ENCODE measurements around the gene KCNN3.

Gene KCNN3

DNA sequence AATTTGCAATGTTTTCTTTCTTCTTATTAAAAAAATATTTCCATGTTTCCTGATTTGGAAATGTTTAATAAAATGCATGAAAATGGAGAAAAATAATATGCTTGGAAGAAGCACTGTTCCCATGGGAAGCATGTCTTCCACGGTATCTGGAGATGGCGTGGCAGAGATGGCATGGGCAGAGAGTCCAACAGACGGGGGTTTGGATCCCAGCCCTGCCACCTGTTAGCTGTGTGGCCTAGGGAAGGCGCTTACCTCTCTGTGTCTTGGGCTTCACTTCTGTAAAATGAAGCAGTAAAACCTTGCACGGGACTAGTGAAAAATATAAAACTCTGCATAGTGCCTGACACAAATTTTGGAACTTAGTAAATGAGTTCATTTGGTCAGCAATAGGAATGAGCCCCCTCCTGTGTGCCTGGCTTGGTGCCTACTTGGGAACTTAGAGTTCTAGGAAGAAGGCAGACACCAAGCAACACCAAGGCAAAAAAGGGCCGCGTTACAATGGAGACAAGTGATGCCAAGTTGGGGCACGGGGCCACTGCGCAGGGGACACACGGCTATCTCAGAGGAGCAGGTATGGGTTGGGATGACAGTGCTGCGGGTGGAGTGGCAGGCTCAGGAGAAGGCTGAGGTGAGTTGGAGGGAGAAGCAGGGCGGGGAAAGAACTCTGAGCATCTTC is 124.2 kb downstream of the KCNN3 start:
- DNase-seq, result no peak

DNA sequence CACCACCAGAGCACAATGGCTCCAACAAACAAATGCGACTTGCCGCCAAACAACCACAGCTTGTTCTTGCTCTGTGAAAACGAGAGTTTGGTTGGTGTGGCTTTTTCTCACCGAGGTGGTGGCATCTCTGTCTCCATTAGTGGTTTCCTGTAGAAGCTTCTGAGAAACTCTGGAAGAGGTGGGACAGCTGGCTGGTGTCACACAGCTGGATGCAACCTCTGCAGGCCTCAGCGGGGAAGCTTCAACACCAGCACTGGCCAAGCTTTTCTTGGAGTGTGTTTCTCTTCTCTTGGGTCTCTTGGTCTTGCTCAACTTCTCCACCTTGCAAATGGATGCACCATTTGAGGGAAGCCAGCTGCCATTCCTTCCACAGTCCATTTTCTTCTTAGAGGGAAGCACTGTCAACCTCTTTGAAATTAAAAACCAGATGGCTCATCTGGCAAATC is 124.8 kb downstream of the KCNN3 start:
- DNase-seq, result no peak

DNA sequence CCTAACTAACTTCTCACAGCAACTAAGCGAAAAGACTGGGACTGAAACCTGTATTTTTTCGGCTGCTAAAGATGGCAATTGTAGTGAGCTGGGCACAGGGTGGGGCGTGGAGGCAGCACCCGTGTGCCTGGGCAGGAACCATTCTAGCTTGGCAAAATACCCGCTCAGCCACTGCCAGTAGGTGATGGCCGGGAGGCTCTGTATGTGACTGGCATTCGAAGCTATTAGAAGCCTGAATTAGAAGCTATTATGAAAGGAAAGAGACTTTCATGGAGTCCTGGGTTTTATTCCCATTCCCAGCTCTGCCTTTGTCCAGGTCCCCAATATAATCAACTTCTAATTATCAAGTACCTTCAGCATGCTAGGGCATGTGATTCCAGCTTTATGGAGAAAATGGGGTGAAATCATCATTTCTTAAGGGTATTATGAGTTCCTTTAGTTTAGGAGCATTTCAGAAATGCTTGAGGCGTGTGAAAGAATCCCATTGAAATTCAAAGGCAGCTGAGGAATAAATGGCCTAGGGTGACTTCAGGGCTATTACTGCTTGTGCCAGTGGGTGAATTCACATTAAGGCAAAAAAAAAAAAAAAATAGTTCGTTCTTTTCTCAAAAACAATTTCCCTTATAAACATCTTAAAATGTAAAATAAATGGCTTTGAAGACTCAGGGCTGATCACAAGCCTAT is 125.6 kb downstream of the KCNN3 start:
- no peak for DNase-seq

DNA sequence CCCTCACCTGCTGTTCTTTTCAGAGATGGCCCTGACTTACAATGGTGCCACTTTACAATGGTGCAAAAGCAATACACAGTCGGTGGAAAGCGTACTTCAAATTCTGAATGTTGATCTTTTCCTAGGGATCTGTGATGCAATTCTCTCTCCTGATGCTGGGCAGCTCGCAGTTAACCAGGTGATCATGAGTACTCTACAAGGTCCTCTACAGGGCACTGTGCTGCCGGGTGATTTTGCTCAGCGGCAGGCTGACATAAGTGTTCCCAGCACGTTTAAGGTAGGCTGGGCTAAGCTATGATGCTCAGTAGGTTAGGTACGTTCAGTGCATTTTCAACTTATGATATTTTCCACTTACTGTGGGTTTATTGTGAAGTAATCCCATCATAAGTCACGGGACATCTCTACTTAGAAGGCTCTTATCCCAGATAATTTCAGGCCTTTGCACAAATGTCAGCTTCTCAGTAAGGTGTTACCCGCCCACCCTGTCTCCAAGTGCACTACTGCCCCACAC is 126.5 kb downstream of the KCNN3 start:
- no peak for DNase-seq

DNA sequence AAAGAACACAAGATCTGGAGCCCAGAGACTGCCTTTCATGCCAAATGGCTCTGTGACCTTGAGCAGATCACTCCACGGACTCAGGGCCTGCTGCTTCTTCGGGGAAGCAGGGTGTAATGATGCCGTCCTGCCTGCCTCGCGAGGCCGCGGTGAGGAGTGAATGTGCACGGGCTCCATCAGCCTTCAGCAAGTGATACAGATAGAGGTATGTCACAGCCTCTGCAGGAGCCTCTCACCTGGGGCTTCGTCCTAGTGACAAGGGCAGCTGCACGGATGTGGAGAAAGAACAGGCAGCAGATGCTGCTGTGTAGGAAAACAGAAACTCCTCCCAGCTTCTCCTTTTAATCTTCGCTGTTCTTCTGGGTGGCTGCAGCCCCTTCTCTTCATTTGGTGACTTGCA is 127.5 kb downstream of the KCNN3 start:
- no peak for DNase-seq

DNA sequence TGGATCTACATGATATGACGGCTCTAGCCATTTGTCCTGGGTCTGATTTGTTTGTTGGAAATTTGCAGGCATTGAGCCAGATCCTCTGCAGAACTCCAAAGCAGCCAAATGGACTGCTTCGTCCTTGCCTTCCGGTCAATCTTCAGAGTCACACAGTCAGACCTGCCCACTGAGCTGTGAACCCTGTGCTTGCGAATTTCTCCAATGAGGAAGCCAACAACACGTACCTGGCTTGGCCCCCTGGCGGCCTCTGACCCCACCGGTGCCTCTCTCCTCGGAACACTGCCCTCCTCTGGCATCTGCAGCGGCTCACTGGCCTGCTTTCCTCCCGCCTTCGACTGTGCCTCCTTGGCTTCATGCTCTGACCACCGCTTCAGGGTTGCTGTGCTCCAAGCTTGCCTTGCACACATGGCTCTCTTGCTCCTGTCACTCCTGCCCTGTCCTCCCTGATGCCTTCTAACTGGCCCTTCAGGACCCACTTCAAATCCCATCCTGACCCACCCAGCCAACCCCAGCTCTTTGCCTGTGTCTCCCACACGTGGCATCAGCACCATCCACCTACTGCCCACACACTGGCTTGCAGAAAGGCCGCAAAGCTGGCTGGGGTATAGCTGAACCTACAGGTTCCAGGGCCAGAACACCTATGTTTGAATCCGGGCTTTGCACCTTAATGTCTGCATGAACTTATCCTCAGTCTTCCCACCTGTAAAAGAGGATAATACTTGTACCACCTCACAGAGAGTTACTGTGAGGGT is 128.2 kb downstream of the KCNN3 start:
- no peak for DNase-seq

DNA sequence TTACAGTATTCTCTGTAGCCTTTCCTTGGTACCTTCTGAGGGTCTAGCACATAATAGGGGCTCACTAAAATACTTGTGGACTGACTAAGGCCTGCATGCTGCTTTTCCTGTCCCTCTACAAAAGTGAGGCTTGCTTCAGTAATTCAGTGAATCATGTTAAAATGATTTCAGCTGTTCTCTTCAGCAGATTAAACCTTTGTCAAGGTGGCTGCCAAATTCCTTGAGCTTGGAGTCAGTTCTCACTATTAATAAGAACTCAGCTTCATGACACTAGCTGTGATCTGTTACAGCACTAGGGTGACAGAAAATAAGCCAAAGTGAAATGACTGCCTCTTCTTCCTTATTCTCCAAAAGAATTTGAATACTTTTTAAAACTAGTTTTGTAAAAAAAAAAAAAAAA is 128.8 kb downstream of the KCNN3 start:
- no peak for DNase-seq

DNA sequence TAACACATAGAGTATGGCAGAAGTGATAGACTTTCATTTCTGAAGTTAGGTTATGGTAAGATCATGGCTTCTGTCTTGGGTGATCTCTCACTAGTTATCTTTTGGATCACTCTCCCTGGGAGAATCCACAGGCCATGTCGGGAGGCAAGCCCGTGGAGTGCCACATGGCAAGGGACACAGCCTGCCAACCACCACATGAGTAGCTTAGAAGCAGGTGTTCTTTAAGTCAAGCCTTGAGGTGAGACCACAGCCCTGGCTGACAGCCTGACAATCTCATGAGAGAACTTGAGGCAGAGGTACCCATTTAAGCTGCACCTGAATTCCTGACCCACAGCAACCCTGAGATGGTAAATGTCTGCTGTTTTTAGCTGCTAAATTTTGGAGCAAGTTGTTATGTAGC is 130.4 kb downstream of the KCNN3 start:
- no peak for DNase-seq

DNA sequence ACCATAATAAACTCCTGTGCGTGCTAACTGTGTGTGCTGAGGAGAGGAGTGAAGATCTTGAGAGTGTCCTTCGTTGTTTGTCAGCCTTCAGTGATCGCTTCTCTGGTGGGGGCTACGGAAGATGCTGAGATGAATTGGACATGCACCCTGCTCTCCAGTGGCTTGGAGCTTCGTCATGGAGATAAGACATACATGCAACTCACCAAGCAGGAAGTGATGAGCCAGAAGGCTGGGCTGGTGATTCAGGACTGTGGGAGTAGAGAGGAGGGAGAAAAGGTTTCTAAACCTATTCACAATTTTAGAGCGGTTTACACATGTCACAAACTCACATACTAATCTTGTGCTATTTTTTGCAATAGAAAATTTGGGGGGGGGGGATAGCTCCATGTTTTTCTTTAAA is 133.2 kb downstream of the KCNN3 start:
- peak; percentile 33 for DNase-seq

DNA sequence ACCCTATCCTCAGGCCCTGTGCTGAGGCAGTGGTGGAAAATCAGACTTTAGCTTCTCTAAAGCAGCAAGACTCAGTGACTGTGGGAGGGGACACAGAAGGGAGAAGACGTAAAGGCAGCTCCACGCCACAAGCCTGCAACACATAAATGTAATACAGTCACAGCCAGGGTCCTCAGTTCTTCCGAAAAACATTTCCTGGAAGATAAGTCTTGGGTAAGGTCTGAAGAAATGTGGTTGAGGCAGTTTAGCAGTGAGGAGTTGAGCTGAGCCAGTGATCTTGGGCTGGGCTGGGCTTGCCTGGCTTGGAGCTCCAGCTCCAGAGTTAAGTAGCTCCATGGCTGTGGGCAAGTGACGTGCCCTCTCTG is 134.3 kb downstream of the KCNN3 start:
- DNase-seq, result no peak

DNA sequence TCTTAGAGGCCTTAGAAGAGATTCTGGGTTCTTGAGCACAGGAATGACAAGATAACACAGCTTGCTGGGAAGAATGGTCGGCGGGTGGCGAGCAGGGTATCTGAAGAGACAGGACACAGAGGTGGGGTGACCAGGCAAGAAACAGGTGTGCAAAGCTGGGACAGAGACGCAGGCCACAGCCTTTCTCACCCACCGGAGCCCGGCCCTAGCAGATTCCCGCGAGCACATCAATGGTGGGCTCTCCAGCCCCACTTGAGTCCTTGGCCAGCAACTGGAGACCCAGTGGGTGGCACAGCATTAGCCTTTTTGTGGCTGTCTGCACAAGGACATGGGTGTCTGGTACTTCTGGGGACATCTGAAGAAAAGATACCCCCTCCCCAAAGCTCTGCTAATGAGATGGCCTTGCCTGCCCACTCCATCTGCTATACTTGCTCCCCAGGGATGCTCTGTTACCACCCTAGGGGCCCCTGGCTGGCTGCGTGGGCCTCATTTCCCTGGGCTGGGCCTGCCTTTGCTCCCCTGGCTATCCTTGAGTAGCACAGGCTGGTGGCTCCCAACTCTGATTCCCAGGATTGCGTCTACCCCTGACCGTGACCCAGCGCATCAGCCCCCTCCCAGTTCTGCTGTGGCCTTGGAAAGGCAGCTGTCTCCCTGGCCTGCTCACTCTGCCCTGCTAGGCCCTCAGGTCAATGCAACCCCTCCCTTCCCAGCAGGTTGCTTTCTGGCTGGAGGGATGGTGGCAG is 134.8 kb downstream of the KCNN3 start:
- DNase-seq, result no peak

DNA sequence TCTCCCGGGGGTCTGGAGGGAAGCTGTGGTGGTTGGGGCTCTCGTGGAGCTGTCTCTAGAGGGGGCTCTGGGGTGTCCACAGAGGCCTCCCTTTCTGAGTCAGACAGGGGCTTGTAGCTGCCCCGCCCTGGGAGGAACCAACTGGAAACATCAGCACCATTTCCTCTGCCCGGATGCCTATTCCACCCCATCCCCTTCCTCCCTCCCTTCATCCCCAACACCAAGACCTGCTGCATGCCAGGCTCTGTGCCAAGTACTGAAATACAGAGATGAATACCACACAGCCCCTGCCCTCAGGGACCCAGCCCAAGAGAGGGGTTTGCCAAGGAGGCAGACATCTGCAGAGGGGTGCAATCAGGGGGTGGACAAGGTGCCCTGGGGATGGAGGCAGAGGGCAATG is 136.5 kb downstream of the KCNN3 start:
- DNase-seq, result no peak

DNA sequence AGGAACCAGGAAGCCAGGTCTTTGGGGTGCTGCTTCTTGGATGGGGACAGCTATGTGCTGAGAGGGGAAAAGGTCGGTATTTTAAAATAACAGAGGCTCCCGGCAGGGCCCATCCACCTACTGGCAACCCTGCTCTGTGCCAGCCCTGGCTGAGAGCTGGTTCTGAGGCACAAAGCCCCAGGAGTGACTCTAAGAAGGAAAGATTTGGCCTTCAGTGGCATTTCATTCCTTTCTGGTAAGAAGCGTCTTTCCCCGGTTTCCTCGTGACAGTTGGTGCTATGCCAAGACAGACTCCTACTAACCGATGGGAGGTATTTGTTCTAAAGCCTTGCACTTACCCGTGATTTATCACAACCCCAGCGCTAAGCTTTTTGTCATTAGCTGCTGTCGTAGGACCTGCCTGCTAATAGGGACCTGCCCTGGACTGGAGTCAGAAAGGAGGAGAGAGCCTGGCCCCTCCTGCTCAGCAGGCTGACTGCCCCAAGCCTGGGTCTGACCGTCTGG is 139.0 kb downstream of the KCNN3 start:
- DNase-seq, result no peak

DNA sequence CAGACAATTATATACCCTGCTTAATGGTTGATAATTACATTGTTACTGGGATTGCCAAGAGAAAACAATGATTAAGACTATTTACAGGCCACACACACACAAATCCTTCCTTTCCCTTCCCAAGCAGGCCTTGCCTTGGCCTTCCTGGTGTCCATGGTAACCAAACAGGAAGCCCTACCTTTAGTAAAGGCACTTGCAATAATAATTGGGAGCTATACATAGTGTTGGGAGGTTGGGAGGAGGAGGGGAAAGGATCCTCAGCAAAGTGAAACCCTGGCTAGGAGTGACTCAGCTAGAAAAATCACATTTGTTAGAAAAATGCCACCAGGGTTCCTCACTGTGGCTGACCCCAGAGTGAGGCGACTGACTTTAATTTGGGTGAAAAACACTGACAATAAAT is 139.8 kb downstream of the KCNN3 start:
- no peak for DNase-seq

DNA sequence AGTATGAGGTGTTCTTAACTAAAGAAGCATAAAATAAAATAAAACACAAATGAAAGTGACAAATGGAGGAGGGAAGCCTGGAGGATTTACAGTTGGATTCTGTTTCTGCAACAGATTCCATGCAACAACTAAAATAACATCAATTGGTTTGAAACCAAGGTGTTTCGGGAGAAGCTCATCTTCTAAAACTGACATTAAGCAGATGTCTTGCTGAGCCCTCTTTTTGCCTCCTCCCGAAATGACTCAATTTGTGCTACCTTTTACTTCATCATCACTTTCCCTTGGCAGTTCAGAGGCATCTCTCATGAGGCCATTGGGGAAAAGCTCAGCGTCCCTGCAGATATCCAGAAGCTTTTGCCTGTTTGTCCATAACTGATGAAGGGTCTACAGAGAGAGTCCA is 140.5 kb downstream of the KCNN3 start:
- no peak for DNase-seq

DNA sequence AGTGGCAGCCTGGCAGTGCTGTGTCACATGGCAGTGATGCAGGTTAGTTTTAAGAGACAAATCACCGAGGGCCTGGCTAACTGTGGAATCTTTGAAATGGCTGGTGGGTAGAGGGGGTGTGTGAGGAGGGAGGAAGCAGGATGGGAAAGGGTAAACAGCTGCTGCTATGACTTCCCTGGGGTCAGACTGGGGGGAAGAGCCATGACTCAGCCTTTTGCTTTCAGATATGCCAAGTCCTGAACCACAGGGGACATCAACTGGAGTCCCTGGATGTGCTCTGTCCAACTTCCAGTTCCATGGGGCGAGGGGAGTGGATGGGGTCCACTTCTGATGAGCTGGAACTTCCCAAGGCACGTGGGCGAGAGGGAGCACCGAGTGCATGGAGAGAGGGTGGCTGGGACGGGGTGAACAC is 141.0 kb downstream of the KCNN3 start:
- DNase-seq, result no peak

DNA sequence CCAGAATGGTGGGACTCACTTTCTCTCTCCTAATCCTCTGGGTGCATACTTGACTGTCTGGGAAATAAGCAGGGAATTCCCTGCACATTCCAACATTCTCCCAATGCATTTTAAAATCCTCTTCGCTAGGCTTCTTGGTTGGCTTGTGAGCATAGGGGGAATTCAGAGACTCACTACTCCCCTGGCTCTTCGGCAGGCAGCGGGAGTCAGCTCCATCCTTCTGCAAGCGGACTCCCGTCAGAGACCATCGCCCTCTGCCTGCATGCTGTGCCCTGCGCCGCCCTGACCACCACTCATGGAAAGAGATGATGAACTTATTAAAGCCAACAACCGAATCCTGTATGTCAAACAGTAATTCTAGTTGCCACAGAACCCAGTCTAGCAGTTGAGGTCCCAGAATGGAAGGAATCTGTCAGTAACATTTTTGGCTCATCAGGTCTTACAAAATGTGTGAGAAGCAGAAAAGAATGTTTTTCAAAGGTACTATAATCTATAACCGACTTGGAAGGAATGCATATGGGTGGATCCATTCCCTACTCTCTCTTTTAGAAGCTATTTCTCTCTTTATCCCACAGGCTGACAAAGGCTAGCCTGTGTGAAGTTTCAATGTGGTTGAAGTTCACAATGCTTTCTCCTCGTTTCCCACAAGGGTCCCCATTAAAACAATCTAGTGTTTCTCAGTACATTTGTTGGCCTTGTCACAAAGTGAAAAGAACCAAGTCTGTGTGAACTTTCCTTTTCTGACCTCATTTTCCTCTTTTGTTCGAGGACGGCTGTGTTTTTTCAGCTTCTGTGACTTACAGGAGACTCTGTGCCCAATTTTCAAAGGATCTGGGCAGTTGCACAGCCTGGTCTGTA is 143.0 kb downstream of the KCNN3 start:
- DNase-seq, result no peak

DNA sequence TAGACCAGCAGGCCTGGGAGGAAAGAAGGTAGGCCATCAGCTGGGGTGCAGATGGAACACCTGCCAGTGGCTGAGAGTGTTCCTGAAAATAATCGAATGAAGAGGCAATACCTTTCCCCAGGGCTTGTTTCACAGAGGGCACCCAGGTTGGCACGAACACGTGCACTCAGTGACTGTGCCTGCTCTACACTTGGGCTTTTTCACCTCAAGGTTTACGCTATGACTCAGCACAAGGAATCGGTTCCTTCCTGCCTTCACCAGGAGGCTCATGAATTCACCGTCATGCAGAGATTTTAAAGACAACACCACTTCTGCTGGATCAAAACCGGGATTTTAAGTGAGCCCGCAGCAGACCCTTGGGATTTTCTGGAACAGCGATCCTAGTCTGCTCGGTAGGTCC is 143.6 kb downstream of the KCNN3 start:
- no peak for DNase-seq

DNA sequence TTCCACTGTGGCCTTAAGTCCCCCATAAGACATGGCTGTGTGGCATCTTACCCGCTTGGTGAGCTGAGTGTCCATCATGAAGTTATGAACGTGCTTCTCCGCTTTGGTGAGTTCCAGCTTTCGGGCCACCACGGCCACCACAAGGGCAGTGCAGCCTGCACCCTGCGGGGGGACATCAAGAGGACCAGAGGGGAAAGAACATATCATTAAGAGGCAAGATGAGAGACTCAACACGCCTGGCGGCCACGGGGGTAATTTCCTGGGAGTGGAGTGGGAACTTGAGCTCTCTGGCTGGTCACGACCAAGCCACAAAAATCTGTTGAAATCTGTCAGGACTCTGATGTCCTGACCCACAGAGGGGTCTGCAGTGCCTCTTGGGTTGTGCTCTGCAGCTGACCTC is 144.2 kb downstream of the KCNN3 start:
- DNase-seq, result no peak

DNA sequence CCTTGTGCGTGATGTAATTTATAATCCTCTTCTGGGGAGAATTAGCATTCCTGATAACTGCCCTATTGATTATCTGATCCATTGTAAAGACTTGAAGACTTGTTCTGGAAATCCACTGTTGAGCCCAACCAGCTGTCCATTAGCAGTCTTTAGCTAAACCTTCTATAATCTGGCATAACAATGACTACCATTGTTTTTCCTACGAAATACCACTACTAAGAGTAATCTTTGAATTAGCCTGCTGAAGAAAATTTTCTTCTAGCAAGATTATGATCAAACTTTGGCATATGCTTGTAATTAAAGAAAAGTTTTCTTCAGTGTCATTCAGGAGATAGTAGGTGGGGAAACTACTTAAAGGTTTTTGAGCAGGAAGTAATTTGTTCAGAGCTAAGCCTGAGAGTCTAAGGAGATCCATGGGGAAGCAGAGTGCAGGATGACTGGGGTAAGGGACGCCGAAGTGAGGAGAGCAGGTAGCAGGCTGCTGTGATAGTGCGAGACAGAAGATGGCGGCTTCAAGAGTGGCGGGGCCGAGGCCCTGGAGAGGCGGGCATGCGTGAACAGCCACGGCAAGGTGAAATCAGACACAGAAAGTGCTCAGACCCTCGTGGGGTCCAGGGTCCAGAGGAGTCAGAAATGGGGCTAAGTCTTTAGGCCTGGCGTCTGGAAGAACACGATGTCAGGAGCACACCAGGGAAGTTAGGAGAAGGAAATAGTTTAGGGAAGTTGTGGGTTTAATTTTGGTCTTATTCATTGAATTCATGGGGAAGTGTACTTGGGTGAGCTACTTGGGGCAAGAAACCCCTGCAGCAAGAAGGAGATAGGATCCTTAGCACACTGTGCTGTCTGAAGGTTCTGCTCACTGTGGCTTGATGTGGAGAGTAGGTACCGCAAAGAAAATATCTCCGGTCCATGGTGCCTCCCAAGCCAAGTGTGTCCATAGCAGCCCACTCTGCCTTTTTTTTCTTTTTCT is 149.5 kb downstream of the KCNN3 start:
- no peak for DNase-seq

All from hematopoietic multipotent progenitor cell treated with erythropoietin and hydrocortisone succinate and interleukin-3 and kit ligand, for 8 days (in vitro differentiated cells).